Stimulated activated CD4-positive, alpha-beta T cell treated with anti-CD3 and anti-CD28 coated beads, Interleukin-1b, Interleukin-23, amount 100 ng/mL, for 24 hours (primary cell): ENCODE measurements around the gene CDH13.

Source experiments
- DNase-seq, 4 experiments: peaks; one replicate each; pipeline ENCODE4 v3.0.0-alpha.2; 2020; ENCODE audit warnings: low read depth in 4 of 4, low spot score in 1 of 4

Gene CDH13

GRCh38 chr16:83100679-83101078 lies 473.9 kb downstream of the CDH13 start:
- no peak for DNase-seq

DNA sequence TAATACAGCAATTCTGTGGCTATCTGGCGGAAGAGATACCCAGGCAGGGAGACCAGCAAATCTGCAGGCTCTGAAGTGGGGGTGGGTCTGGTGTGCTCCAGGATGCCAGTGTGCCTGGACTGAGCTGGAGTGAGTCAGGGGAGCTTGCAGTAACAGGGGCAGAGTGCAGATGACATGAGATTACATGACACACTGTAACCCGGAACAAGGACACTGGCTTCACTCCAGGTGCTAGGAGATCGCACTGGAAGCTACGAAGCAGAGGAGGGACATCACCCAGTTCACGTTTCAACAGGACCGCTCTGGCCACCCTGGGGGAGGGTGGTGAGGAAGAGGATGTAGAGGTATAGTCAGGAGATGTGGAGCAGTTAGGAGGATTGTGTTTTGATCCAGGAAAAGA lies 475.6 kb downstream of the CDH13 start:
- DNase-seq = no peak

DNA sequence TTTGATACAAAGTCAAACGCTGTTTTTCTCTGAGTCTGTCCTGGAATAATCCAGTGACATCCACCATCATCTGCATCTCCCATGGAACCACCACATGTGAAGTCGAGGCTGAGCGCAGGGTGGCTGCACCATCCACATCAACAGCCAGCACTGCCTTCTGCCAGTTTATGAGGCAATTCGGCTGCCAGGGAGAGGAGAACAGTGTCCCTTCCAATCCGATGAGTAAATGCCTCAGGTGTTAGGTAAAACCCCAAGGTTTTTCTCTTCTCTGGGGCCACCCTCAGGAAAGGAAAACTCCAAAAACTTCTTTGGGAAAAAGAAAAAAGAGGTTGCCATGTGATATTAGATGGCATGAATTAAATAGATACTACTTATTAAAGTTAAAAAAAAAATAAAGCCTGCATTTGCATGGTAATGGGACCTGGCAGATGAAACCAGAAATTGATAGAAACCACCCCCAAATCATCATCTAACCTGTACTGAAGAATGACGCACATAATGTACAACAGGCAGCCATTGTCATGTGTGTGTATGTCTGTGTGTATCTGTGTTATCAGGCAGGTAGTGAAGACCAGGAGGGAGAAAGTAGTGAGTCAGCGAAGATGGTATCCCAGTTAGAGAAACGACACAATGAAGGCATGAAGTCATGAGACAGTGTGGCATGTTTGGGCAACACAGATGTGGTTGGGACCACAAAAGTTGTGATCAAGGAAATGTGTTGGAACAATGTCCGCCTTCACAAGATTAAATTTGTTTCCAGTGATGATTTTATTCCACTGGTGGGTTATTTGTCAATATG lies 478.7 kb downstream of the CDH13 start:
- DNase-seq = no peak

DNA sequence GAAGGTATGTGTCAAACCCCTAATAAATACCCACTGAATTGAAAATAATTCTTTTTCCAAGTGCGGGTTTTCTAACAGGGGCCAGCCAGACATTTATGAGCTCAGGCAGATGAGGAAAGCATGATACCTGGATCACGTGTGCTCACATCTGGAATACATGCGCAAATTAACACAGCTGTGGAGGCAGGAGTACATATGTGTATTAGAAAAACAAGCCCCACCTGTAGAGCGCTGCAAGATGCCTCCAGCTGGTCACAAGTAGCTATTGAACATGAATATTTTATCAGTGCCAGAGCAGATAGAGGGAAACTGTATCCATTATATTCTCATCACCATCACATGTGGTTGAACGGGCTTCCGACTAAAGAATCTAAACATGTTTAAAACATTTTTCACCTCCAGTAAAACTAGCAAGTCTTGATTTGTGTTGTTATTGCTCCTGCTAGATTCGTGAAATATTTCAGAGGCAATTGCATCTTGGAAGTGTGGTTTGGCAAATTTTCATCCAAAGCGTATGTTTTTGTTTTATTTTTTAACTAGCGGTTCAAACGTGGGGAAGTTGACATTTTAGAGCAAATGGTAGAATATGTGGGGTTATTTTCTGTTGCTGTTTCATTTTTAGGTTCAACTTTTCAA lies 482.8 kb downstream of the CDH13 start:
- no peak for DNase-seq

GRCh38 chr16:83110269-83110668 lies 483.5 kb downstream of the CDH13 start:
- no peak for DNase-seq

GRCh38 chr16:83113317-83113716 lies 486.5 kb downstream of the CDH13 start:
- DNase-seq = no peak

DNA sequence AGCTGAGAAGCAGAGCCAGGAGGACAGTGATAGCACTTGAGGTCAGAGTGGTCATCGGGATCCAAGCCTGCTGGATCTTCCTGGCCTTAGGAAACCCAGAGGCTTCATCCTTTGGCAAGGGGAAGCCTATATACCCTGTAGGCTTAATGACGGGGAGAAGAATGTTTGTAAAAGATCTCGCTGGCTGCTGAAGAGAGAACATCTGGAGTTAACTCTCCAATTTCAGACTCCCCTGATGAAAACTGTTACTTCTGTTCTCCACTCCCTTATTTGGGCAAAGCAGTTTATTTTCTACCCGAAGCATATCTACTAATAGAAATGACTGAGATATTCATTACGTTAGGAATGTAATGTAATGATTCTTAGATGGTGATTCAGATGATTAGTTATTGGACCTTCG lies 487.0 kb downstream of the CDH13 start:
- DNase-seq = no peak

DNA sequence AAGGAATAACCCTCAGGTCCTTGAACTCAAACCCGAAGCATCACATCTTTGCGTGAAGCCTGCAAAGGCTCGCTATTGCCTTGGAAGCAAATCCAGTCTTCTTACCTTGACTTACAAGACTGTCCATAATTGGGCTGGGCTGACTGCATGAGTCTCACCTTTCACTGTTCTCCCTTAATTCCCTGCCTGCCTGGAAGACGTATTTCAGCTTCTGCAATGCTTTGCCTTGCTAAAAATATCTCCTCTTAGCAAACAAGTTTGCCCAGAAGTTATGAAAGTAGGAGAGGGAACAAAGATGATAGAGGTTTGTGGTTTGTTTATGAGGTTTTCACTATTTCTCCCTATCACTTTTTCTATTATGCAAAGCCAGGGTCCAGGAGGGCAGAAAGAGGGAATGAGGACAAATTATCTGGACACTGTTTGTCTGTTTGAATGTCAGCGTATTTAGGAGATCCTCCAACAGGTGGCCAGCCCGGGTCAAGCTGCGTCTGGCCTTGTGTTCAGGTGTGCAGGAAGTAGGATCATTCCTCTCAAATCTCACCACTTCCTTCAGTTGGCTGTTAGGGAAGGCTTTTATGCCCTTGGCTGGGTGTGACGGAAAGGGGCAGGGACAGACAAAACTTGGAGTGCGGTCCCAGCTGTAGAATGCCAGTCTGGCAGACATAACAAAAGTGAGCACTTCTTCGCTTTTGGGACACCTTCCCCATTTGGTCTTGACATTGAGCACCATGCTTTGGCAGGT lies 488.9 kb downstream of the CDH13 start:
- no peak for DNase-seq

GRCh38 chr16:83116274-83116892 lies 489.6 kb downstream of the CDH13 start:
- no peak for DNase-seq

- DNase-seq = no peak
These were observed 491.0 kb downstream of the CDH13 start for GRCh38 chr16:83117810-83118209.

- no peak for DNase-seq
These were observed 491.6 kb downstream of the CDH13 start for GRCh38 chr16:83118365-83118764.

GRCh38 chr16:83125999-83126568 lies 499.3 kb downstream of the CDH13 start:
- no peak for DNase-seq

DNA sequence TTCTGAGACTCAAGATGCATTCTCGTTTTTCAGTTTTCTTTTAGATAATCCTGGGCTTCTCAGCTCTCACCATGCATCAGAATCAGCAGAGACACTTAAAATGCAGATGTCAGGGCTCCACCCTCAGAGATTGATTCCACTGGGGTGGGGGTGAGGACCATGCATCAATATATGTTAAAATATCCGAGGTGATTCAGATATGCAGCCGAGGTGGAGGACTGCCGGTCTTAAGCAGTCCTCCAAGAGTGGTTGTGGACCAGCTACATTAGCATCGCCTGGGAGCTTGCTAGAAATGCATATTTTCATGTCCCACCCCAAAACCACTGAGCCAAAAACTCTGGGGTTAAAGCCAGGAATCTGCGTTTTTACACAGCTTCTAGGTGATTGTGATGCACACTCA lies 501.3 kb downstream of the CDH13 start:
- no peak for DNase-seq

DNA sequence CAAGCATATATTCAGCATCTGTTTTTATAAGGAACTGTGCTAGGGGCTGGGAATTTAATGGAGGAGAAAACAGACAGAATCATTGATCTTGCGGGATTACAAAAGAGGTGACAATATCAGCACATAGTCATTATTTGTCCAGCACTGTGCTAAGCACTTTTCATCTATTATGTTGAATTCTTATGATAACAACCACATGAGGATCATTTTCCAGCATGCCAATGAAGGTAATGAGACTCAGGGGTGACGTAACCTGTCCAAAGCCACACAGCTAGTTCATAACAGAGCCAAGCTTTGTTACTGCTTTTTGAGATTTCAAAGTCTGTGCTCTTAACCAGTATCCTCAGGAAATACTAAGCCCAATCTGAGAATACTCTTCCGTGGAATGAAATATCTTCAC lies 503.3 kb downstream of the CDH13 start:
- no peak for DNase-seq

DNA sequence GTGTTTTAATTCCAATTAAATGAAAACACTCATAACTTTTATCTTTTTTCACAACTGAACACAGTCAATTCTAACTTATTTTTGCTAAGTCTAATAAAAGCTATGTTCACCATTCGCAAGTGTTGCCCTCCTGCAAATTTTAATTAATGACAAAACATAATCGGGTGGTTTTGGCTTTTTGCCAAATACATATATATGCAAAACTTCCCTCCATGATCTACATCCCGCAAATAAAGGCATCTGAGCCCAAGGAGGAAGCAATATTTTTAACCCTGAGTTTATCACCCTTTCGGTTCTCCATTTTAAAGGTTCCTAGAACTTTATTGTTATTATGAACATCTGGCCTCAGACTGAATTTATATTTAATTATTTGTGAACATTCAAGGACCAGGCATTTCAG lies 507.9 kb downstream of the CDH13 start:
- no peak for DNase-seq

- DNase-seq = no peak
These were observed 509.6 kb downstream of the CDH13 start for GRCh38 chr16:83136419-83136818.

DNA sequence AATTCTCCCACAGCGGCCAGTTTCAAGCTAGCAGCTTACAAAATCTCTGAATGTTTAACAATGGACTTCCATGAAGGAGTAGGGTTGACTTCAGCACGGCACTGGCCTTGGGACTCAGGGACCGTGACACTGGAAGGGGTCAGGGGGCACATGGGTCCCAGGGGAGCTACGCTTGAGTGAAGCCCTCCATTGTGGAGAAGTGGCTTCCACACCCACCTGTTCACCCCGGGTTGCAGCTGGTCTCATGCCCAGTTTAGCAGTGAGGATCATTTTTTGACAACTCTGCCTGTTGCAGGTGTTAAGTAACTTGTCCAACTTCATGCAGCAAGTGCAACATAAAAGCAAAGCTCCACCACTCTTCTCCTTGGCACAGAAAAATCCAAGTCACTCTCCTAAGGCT lies 510.2 kb downstream of the CDH13 start:
- no peak for DNase-seq

DNA sequence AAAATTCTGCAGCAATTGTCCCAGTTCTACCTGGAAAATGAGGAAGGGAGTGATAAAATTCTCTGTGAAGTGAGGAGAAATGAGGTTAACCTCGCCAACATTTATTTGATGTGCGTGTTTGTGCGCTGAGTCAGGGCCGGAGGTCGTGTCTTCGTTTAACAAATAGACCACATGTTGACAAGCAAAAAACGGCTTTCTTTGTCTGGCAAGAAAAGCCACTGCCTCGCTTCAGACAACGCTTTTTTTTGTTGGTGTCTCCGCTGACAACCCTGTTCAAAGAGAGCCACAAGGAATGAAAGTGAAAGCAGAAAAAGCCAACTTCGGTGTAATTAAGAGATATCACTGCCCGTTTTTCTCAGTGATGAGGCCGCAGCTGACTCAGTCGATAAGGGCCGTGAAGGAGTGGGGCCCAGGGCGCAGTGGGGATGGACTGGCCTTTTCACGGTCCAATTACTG lies 510.6 kb downstream of the CDH13 start:
- DNase-seq = no peak

DNA sequence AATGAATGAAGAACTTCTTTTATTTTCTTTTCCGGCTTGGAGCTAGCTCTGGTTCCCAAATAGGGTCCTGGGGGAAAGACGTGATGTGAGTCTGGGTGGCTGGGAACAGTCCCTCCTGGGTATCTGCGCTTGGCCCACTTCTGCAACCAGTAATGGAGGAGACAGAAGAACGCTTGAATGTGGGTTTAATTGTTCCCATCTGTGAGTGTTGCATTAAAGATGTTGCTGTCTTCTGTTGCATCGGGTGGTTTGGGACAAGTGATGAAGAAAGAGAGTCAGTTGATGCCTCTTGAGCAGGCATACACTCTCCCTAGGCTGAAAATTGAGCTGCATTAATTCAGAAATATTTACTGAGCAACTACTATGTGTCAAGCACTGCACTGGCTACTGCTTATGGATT lies 511.1 kb downstream of the CDH13 start:
- DNase-seq = no peak

- no peak for DNase-seq
These were observed 511.7 kb downstream of the CDH13 start for GRCh38 chr16:83138512-83138911.

DNA sequence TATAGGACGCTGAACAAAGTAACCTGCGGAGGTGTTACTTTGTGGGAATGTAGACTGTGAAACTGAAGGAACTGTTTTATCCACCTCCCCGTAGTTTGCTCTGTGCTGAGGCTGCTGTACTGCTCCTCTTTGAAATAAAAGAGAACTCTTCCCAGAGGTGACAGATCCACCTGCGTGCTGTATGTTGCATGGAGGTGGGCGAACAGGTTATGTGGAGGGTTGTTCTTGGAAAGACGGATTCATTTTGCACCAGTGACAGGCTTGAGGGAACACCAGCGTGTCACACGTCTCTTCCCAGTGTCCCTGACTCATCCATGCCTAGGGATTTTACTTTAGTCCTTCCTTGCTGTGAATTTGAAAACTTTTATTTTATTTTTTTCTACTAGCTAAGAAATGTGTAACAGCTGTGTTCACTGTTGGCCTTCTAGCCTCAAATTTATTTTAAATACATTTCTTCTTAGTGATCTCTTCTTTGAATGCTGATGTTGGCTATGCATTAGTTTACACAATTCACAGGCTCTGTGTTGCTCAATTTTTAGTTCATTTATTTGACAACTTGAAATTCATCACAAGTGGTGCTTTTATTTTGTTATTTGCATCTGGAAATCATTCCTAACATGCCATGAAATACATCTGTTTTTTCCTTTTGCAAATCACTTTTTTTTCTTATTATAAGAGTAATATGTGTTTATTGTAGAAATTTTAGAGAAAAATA lies 512.4 kb downstream of the CDH13 start:
- no peak for DNase-seq
